IPS-15b (cell line): Measurements from ENCODE around the gene RARB.

Experiments used
- H3K27me3 ChIP-seq: one replicate; pipeline ENCODE4 v1.6.1; 2013; ENCODE audit warnings: low read length; ENCODE audit not compliant: control insufficient read depth, insufficient read depth
- H3K36me3 ChIP-seq: one replicate; pipeline ENCODE4 v1.6.1; 2013; ENCODE audit warnings: low read length; ENCODE audit not compliant: control insufficient read depth, insufficient read depth
- H3K4me1 ChIP-seq: one replicate; pipeline ENCODE4 v1.6.1; 2013; ENCODE audit warnings: mild to moderate bottlenecking, low read length; ENCODE audit not compliant: control insufficient read depth, insufficient read depth
- H3K4me3 ChIP-seq: one replicate; pipeline ENCODE4 v1.5.1; 2013; ENCODE audit warnings: low read depth, low read length
- H3K9ac ChIP-seq: one replicate; pipeline ENCODE4 v1.6.1; 2013; ENCODE audit warnings: low read depth, mild to moderate bottlenecking, low read length
- H3K9me3 ChIP-seq: one replicate; pipeline ENCODE4 v1.6.1; 2013; ENCODE audit warnings: mild to moderate bottlenecking, low read length; ENCODE audit not compliant: control insufficient read depth, insufficient read depth

RARB gene

GRCh38 chr3:25423780-25424588 lies 4.1 kb upstream of the RARB start:
- Histone ChIP-seq H3K9ac (no peak overlapping the region), H3K36me3 (no peaks in the 10 kb centered on the region), H3K4me3 (no peak overlapping the region), H3K9me3 (no peaks in the 10 kb centered on the region), H3K4me1 (peaks cover 27% of the 10 kb centered on the region), H3K27me3 (peaks cover 3% of the 10 kb centered on the region)

- no peaks in the 10 kb centered on the region for H3K9me3 ChIP-seq
- H3K36me3 ChIP-seq: no peaks in the 10 kb centered on the region
- H3K4me1 ChIP-seq: peaks cover 21% of the 10 kb centered on the region
- H3K9ac ChIP-seq: no peak overlapping the region
- peaks cover 3% of the 10 kb centered on the region for H3K27me3 ChIP-seq
- H3K4me3 ChIP-seq: no peak overlapping the region
These were observed 3.4 kb upstream of the RARB start for GRCh38 chr3:25424614-25425013.

GRCh38 chr3:25426408-25426807 lies 1.7 kb upstream of the RARB start:
- H3K4me3 ChIP-seq: no peak overlapping the region
- no peaks in the 10 kb centered on the region for H3K9me3 ChIP-seq
- H3K36me3 ChIP-seq: no peaks in the 10 kb centered on the region
- no peak overlapping the region for H3K9ac ChIP-seq
- H3K27me3 ChIP-seq: peaks cover 3% of the 10 kb centered on the region
- peaks cover 16% of the 10 kb centered on the region for H3K4me1 ChIP-seq

- Histone ChIP-seq H3K36me3 (no peaks in the 10 kb centered on the region), H3K4me1 (peaks cover 18% of the 10 kb centered on the region), H3K9me3 (no peaks in the 10 kb centered on the region), H3K9ac (no peak overlapping the region), H3K27me3 (peaks cover 3% of the 10 kb centered on the region), H3K4me3 (peak overlapping the region; percentile 83)
These were observed 908 bp upstream of the RARB start for GRCh38 chr3:25427155-25427554.

- peaks cover 3% of the 10 kb centered on the region for H3K27me3 ChIP-seq
- peak overlapping the region; percentile 42 for H3K9ac ChIP-seq
- no peaks in the 10 kb centered on the region for H3K36me3 ChIP-seq
- peak overlapping the region; percentile 83 for H3K4me3 ChIP-seq
- peaks cover 20% of the 10 kb centered on the region for H3K4me1 ChIP-seq
- H3K9me3 ChIP-seq: no peaks in the 10 kb centered on the region
These were observed 511 bp upstream of the RARB start for GRCh38 chr3:25427563-25427941.

- Histone ChIP-seq H3K9ac (no peak overlapping the region), H3K4me3 (peak overlapping the region; percentile 83)
These were observed 799 bp downstream of the RARB start for GRCh38 chr3:25428789-25429335.

GRCh38 chr3:25429361-25430286 lies 1.6 kb downstream of the RARB start:
- H3K9me3 ChIP-seq: no peaks in the 10 kb centered on the region
- no peaks in the 10 kb centered on the region for H3K36me3 ChIP-seq
- H3K4me1 ChIP-seq: peaks cover 12% of the 10 kb centered on the region
- H3K4me3 ChIP-seq: peak overlapping the region; percentile 5
- no peak overlapping the region for H3K9ac ChIP-seq
- peaks cover 3% of the 10 kb centered on the region for H3K27me3 ChIP-seq

More at GRCh38 chr3:25428789-25429335, 799 bp downstream of the RARB start:
- Histone ChIP-seq H3K4me1 (peaks cover 19% of the 10 kb centered on the region), H3K9me3 (no peaks in the 10 kb centered on the region), H3K27me3 (peaks cover 3% of the 10 kb centered on the region), H3K36me3 (no peaks in the 10 kb centered on the region)

GRCh38 chr3:25430287-25430934 lies 2.3 kb downstream of the RARB start:
- peaks cover 12% of the 10 kb centered on the region for H3K4me1 ChIP-seq
- H3K4me3 ChIP-seq: no peak overlapping the region
- H3K27me3 ChIP-seq: peaks cover 3% of the 10 kb centered on the region
- H3K36me3 ChIP-seq: no peaks in the 10 kb centered on the region
- no peaks in the 10 kb centered on the region for H3K9me3 ChIP-seq
- no peak overlapping the region for H3K9ac ChIP-seq

- Histone ChIP-seq H3K27me3 (peaks cover 3% of the 10 kb centered on the region), H3K4me3 (no peak overlapping the region), H3K4me1 (peaks cover 16% of the 10 kb centered on the region), H3K36me3 (no peaks in the 10 kb centered on the region), H3K9ac (peak overlapping the region; percentile 3), H3K9me3 (no peaks in the 10 kb centered on the region)
These were observed 3.1 kb downstream of the RARB start for GRCh38 chr3:25430935-25431770.

GRCh38 chr3:25432176-25432720 lies 4.2 kb downstream of the RARB start:
- peaks cover 16% of the 10 kb centered on the region for H3K4me1 ChIP-seq
- no peaks in the 10 kb centered on the region for H3K36me3 ChIP-seq
- no peak overlapping the region for H3K9ac ChIP-seq
- peaks cover 1% of the 10 kb centered on the region for H3K27me3 ChIP-seq
- no peak overlapping the region for H3K4me3 ChIP-seq
- no peaks in the 10 kb centered on the region for H3K9me3 ChIP-seq
